Measurements from ENCODE around the gene CACNA1A.

- no peak for TF ChIP-seq CTCF (IDR thresholded peaks at IDR 0.05; ENCODE audit: insufficient read depth, low read length)
- no peak for TF ChIP-seq REST (IDR thresholded peaks at IDR 0.05; ENCODE audit: insufficient replicate concordance, low read depth)
- no peak for TF ChIP-seq POLR2AphosphoS5 (IDR thresholded peaks at IDR 0.05; ENCODE audit: low read depth)
Measured at GRCh38 chr19:13281567-13282291, 224.6 kb downstream of the CACNA1A start.
